Stimulated activated CD4-positive, alpha-beta T cell treated with anti-CD3 and anti-CD28 coated beads, Interleukin-12 subunit alpha, Interleukin-12 subunit beta, amount 100 ng/mL, for 24 hours (primary cell): Measurements from ENCODE around the gene ZSWIM4.
"Not testable (repeated sequence)": the region's sequence is repeated elsewhere in the genome, so short reads cannot be mapped to it uniquely, and the experiment has no call there.

Source experiments
- DNase-seq, 2 experiments: peaks; one replicate each; pipeline ENCODE4 v3.0.0-alpha.2; 2020; ENCODE audit warnings: low read depth in 2 of 2

ZSWIM4 gene

GRCh38 chr19:13850910-13851733 is 55.9 kb downstream of the ZSWIM4 start:
- DNase-seq = no peak

GRCh38 chr19:13851734-13852114 is 56.5 kb downstream of the ZSWIM4 start:
- DNase-seq = not testable (repeated sequence)

- not testable (repeated sequence) for DNase-seq
These were observed 57.0 kb downstream of the ZSWIM4 start for GRCh38 chr19:13852171-13852707.

- no peak for DNase-seq
These were observed 61.3 kb downstream of the ZSWIM4 start for GRCh38 chr19:13856497-13856896.

- DNase-seq = no peak
These were observed 64.2 kb downstream of the ZSWIM4 start for GRCh38 chr19:13859361-13859880.

- DNase-seq = no peak
These were observed 65.6 kb downstream of the ZSWIM4 start for GRCh38 chr19:13860679-13861391.

GRCh38 chr19:13861392-13861713 is 66.1 kb downstream of the ZSWIM4 start:
- no peak for DNase-seq

- DNase-seq = peak; percentile 77 to 86
These were observed 66.7 kb downstream of the ZSWIM4 start for GRCh38 chr19:13861714-13862531.

- DNase-seq = no peak
These were observed 68.9 kb downstream of the ZSWIM4 start for GRCh38 chr19:13864046-13864666.

GRCh38 chr19:13864667-13865570 is 69.7 kb downstream of the ZSWIM4 start:
- DNase-seq = no peak

GRCh38 chr19:13865571-13866462 is 70.6 kb downstream of the ZSWIM4 start:
- DNase-seq = no peak

GRCh38 chr19:13866463-13867046 is 71.3 kb downstream of the ZSWIM4 start:
- DNase-seq = no peak

- DNase-seq = no peak
These were observed 73.4 kb downstream of the ZSWIM4 start for GRCh38 chr19:13868663-13869062.

GRCh38 chr19:13869281-13869680 is 74.0 kb downstream of the ZSWIM4 start:
- no peak for DNase-seq

GRCh38 chr19:13870873-13871272 is 75.6 kb downstream of the ZSWIM4 start:
- no peak for DNase-seq

- DNase-seq = no peak
These were observed 77.1 kb downstream of the ZSWIM4 start for GRCh38 chr19:13872339-13872694.

- DNase-seq = no peak
These were observed 77.6 kb downstream of the ZSWIM4 start for GRCh38 chr19:13872695-13873389.

GRCh38 chr19:13873834-13874515 is 78.7 kb downstream of the ZSWIM4 start:
- DNase-seq = no peak
